GM11168 (cell line): ENCODE data around the gene ADCY6.
"Not testable (repeated sequence)": the region's sequence is repeated elsewhere in the genome, so short reads cannot be mapped to it uniquely, and the experiment has no call there.

Experiments
- in situ Hi-C: fragments of 300-500 bp; cut with MboI; formaldehyde crosslinking; loops from one replicate; pipeline ENCODE4 v1.12.0; 2022; ENCODE audit warnings: low sequenced_read_pairs; ENCODE audit not compliant: unreplicated experiment

The ADCY6 gene

GRCh38 chr12:48767047-48767446 is 21.8 kb downstream of the ADCY6 start:
- in situ Hi-C loops = no loop called here

- in situ Hi-C loops = no loop called here
Measured at GRCh38 chr12:48765753-48766162, 23.1 kb downstream of the ADCY6 start.

- in situ Hi-C loops = no loop called here
Measured at GRCh38 chr12:48764521-48764920, 24.4 kb downstream of the ADCY6 start.

- in situ Hi-C loops = no loop called here
Measured at GRCh38 chr12:48758737-48759136, 30.2 kb downstream of the ADCY6 start.

GRCh38 chr12:48758186-48758585 is 30.7 kb downstream of the ADCY6 start:
- in situ Hi-C loops = no loop called here

- in situ Hi-C loops = loop anchor here (5.0 kb wide), 1 partner anchor 46 kb away; no protein-coding TSS in a partner anchor
Measured at GRCh38 chr12:48750769-48751356, 38.0 kb downstream of the ADCY6 start.

GRCh38 chr12:48750215-48750614 is 38.7 kb downstream of the ADCY6 start:
- in situ Hi-C loops = loop anchor here (5.0 kb wide), 1 partner anchor 47 kb away; no protein-coding TSS in a partner anchor

- in situ Hi-C loops = no loop called here
Measured at GRCh38 chr12:48744251-48745008, 44.5 kb downstream of the ADCY6 start.

- in situ Hi-C loops = no loop called here
Measured at GRCh38 chr12:48739618-48740269, 49.1 kb downstream of the ADCY6 start.

- in situ Hi-C loops = no loop called here
Measured at GRCh38 chr12:48736456-48736855, 52.4 kb downstream of the ADCY6 start.

GRCh38 chr12:48728807-48729206 is 60.1 kb downstream of the ADCY6 start:
- in situ Hi-C loops = no loop called here

- in situ Hi-C loops = not testable (repeated sequence)
Measured at GRCh38 chr12:48720737-48721136, 68.2 kb downstream of the ADCY6 start.

- in situ Hi-C loops = not testable (repeated sequence)
Measured at GRCh38 chr12:48720171-48720570, 68.7 kb downstream of the ADCY6 start.

GRCh38 chr12:48719002-48719401 is 69.9 kb downstream of the ADCY6 start:
- in situ Hi-C loops = not testable (repeated sequence)

GRCh38 chr12:48717252-48717695 is 71.6 kb downstream of the ADCY6 start:
- in situ Hi-C loops = no loop called here

GRCh38 chr12:48716493-48717251 is 72.2 kb downstream of the ADCY6 start, which contains the start of gene CCNT1:
TSS of gene CCNT1 (minus strand) at chr12:48716707. CDS start at chr12:48716675, 32 bp downstream.
- in situ Hi-C loops = no loop called here
